Lower leg skin (tissue), 3 donors: Measurements from ENCODE around the gene ZRANB1.

Experiments used
- CTCF ChIP-seq, 3 donors: fragments of 450-650 bp; IDR thresholded peaks; one replicate each; pipeline ENCODE4 v1.5.1; 2016; ENCODE audit warnings: antibody characterized with exemption in 3 of 3, mild to moderate bottlenecking in 3 of 3, moderate library complexity in 2 of 3
- POLR2A ChIP-seq, 2 donors: fragments of 450-650 bp; IDR thresholded peaks; one replicate each; pipeline ENCODE4 v1.6.1; 2016 to 2017; ENCODE audit warnings: antibody characterized with exemption in 2 of 2, mild to moderate bottlenecking in 1 of 2, moderate library complexity in 1 of 2

DNA sequence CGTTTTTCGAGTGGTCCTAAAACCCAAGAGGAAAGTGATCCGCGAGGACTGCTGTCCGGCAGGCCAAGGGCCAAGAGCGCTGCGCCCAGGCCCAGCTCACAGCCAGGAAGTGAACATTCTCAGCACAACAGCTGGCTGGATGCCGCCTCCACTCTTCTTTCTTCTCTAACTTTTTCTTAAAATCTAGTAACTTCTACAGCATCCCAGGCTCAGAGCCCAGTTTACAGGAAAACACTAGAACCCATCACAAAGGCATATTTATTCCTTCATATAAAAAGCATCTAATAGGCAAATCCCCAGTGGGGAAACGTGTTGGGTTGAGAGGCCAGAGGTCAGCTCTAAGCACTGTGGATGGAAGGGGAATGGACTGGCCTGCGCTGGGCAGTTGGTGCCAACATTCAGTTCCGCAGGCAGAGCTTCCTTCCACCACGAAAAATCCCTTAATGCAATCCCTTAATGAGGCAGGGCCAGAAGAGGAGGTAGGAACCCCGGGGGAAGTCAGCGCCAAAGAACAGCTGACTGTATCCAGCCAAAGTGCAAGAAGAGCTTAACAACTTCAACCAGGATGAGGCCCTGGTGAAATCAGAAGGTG is 74.8 kb downstream of the ZRANB1 start:
- TF ChIP-seq CTCF (IDR thresholded peaks at IDR 0.05): no peak
- TF ChIP-seq POLR2A (IDR thresholded peaks at IDR 0.05): no peak
